Jurkat, Clone E6-1 (cell line): ENCODE data around the gene ASB18.

ENCODE experiments used
- DNase-seq: peaks from one replicate; pipeline ENCODE4 v3.0.0-alpha.2; 2011; ENCODE audit warnings: low read depth, low spot score
- H3K4me3 ChIP-seq: 2 replicates; pipeline ENCODE4 v1.5.1; 2011; ENCODE audit warnings: mild to moderate bottlenecking, low read length, control low read depth, moderate library complexity

Gene ASB18

GRCh38 chr2:236169151-236169721 is 95.0 kb downstream of the ASB18 start:
- no peak for DNase-seq
- H3K4me3 ChIP-seq = no peak overlapping the region

- no peak for DNase-seq
- H3K4me3 ChIP-seq = no peak within 1 kb of the TSS
Observed at GRCh38 chr2:236168110-236169080, 95.8 kb downstream of the ASB18 start, which contains the start of gene GBX2. TSS of gene GBX2 (minus strand) at chr2:236168386. CDS start at chr2:236167971, 415 bp downstream.

- no peak for DNase-seq
Observed at GRCh38 chr2:236167297-236168109, 96.7 kb downstream of the ASB18 start.

GRCh38 chr2:236166796-236167296 is 97.4 kb downstream of the ASB18 start:
- no peak overlapping the region for H3K4me3 ChIP-seq
- DNase-seq = no peak

More at GRCh38 chr2:236167297-236168109, 96.7 kb downstream of the ASB18 start:
- H3K4me3 ChIP-seq = no peak overlapping the region

- H3K4me3 ChIP-seq = no peak overlapping the region
- DNase-seq = no peak
Observed at GRCh38 chr2:236165842-236166795, 98.1 kb downstream of the ASB18 start.

- no peak for DNase-seq
- no peak overlapping the region for H3K4me3 ChIP-seq
Observed at GRCh38 chr2:236164925-236165841, 99.0 kb downstream of the ASB18 start.

- no peak for DNase-seq
- no peak overlapping the region for H3K4me3 ChIP-seq
Observed at GRCh38 chr2:236164201-236164924, 99.8 kb downstream of the ASB18 start.

- H3K4me3 ChIP-seq = no peak overlapping the region
- DNase-seq = no peak
Observed at GRCh38 chr2:236163471-236164200, 100.6 kb downstream of the ASB18 start.

- no peak overlapping the region for H3K4me3 ChIP-seq
- no peak for DNase-seq
Observed at GRCh38 chr2:236162882-236163470, 101.2 kb downstream of the ASB18 start.

- no peak overlapping the region for H3K4me3 ChIP-seq
- DNase-seq = no peak
Observed at GRCh38 chr2:236162031-236162845, 102.0 kb downstream of the ASB18 start.

GRCh38 chr2:236161531-236161930 is 102.7 kb downstream of the ASB18 start:
- DNase-seq = no peak
- no peak overlapping the region for H3K4me3 ChIP-seq

GRCh38 chr2:236161082-236161462 is 103.1 kb downstream of the ASB18 start:
- no peak overlapping the region for H3K4me3 ChIP-seq
- DNase-seq = no peak

- no peak overlapping the region for H3K4me3 ChIP-seq
- no peak for DNase-seq
Observed at GRCh38 chr2:236160366-236161081, 103.7 kb downstream of the ASB18 start.

- H3K4me3 ChIP-seq = no peak overlapping the region
- DNase-seq = no peak
Observed at GRCh38 chr2:236159778-236160170, 104.4 kb downstream of the ASB18 start.
